Loucy (cell line): ENCODE measurements around the gene CIAPIN1.

Source experiments
- EZH2phosphoT487 ChIP-seq: fragments of 200-600 bp; IDR thresholded peaks from 2 replicates; pipeline ENCODE4 v1.6.1; 2018; ENCODE audit warnings: antibody characterized with exemption, mild to moderate bottlenecking, moderate library complexity, borderline replicate concordance
- TF ChIP-seq, protein P1 (sequence below): fragments of 200-600 bp; sonication (generic); conservative IDR thresholded peaks from 2 replicates; pipeline ENCODE4 v1.5.1; 2014; ENCODE audit warnings: mild to moderate bottlenecking, antibody characterized with exemption, low read length

- TF ChIP-seq, protein P1, sequence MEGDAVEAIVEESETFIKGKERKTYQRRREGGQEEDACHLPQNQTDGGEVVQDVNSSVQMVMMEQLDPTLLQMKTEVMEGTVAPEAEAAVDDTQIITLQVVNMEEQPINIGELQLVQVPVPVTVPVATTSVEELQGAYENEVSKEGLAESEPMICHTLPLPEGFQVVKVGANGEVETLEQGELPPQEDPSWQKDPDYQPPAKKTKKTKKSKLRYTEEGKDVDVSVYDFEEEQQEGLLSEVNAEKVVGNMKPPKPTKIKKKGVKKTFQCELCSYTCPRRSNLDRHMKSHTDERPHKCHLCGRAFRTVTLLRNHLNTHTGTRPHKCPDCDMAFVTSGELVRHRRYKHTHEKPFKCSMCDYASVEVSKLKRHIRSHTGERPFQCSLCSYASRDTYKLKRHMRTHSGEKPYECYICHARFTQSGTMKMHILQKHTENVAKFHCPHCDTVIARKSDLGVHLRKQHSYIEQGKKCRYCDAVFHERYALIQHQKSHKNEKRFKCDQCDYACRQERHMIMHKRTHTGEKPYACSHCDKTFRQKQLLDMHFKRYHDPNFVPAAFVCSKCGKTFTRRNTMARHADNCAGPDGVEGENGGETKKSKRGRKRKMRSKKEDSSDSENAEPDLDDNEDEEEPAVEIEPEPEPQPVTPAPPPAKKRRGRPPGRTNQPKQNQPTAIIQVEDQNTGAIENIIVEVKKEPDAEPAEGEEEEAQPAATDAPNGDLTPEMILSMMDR: no peak
- TF ChIP-seq EZH2phosphoT487: no peak
Observed at GRCh38 chr16:57446531-57447185, 527 bp downstream of the CIAPIN1 start.
